Esophagus squamous epithelium (tissue), 5 donors: ENCODE data around the gene TET1. TPM values are rescaled to one million over a fixed set of nuclear protein-coding genes. Genes with fewer than 3 reads are reported as not detected.
A peak's percentile ranks its signal among the peaks of the same experiment; 100 is the strongest.
"Not testable (repeated sequence)": the region's sequence is repeated elsewhere in the genome, so short reads cannot be mapped to it uniquely, and the experiment has no call there.

Experiments
- DNase-seq: peaks from one replicate; lab custom pipeline; 2025; lab: John Stamatoyannopoulos, UW
- H3K27ac ChIP-seq, 4 donors: fragments of 200-600 bp; sonication (generic); one replicate each; pipeline ENCODE4 v1.5.1; 2016 to 2019; ENCODE audit warnings: mild to moderate bottlenecking in 1 of 4
- H3K27me3 ChIP-seq, 4 donors: fragments of 200-600 bp; sonication (generic); 1 replicate in 3 of 4; 2 replicates in 1 of 4; pipeline versions ENCODE4 v1.5.1 to v1.6.0; 2017 to 2021; ENCODE audit warnings: antibody characterized with exemption in 1 of 4
- H3K36me3 ChIP-seq, 3 donors: fragments of 200-600 bp; sonication (generic); one replicate each; pipeline ENCODE4 v1.5.1; 2016 to 2019
- H3K4me1 ChIP-seq, 3 donors: fragments of 200-600 bp; sonication (generic); one replicate each; pipeline ENCODE4 v1.5.1; 2017 to 2019
- H3K4me3 ChIP-seq, 4 donors: fragments of 200-600 bp; sonication (generic); 1 replicate in 3 of 4; 2 replicates in 1 of 4; pipeline ENCODE4 v1.5.1; 2016 to 2019; ENCODE audit warnings: mild to moderate bottlenecking in 2 of 4, moderate library complexity in 1 of 4
- H3K9me3 ChIP-seq, 3 donors: fragments of 200-600 bp; sonication (generic); one replicate each; pipeline ENCODE4 v1.5.1; 2016 to 2019
- POLR2A ChIP-seq, 4 donors: fragments of 450-650 bp; IDR thresholded peaks; one replicate each; pipeline ENCODE4 v1.6.1; 2017; ENCODE audit warnings: antibody characterized with exemption in 4 of 4, mild to moderate bottlenecking in 4 of 4, moderate library complexity in 3 of 4
- WGBS, 2 donors: methylation state at CpG; one replicate each; pipeline ENCODE4 v1.1.5; 2018; 5-methylcytosine and 5-hydroxymethylcytosine counted together
- intact Hi-C: fragments of 100-400 bp; cut with DNase I; formaldehyde crosslinking; loops from one replicate; pipeline ENCODE4 v1.15.0; 2022
- total RNA-seq, 4 donors: library from RNA; depleted of rRNA; stranded (reverse); fragments of >200 nt; gene quantifications; one replicate each; pipeline ENCODE4 v1.1.0, GENCODE V29; 2016
- TF ChIP-seq, protein P1 (sequence below), 6 experiments: fragments of 450-650 bp in 4 of 6; fragments of 200-600 bp in 2 of 6; sonication (generic) in 2 of 6; IDR thresholded peaks; one replicate each; pipeline ENCODE4 v1.5.1; 2016 to 2019; ENCODE audit warnings: antibody characterized with exemption in 6 of 6, mild to moderate bottlenecking in 4 of 6, moderate library complexity in 4 of 6
- donor health status: DM: yes; HTN: yes; CAD: no.

TET1 gene
- 1 to 10 TPM in 2 of 4 donors, under 1 TPM in 2; 0.15 to 2.9 (median 0.80) TPM for total RNA-seq

DNA sequence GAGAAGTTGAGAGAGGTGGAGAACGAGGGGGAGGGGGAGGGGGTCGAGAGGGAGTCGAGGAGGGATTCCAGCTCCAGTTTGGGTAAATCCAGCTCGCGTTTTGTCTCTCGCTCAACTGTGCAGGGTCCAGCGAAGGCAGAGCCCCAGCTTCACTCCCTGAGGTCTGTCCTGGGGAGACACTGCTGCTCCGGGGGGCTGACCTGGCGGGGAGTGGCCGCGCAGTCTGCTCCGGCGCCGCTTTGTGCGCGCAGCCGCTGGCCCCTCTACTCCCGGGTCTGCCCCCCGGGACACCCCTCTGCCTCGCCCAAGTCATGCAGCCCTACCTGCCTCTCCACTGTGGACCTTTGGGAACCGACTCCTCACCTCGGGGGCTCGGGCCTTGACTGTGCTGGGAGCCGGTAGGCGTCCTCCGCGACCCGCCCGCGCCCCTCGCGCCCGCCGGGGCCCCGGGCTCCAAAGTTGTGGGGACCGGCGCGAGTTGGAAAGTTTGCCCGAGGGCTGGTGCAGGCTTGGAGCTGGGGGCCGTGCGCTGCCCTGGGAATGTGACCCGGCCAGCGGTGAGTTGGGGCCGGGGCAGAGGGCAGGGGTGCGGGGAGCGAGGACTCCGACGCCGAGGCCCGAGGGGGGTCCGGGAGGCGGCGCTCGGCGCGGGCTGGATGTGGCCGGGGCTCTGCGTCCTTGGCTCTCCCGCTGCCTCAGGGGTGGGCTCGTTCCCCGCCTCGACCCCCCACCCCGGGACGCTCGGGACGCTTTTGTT lies at the start of gene TET1:
TSS of gene TET1 (plus strand) at position 152 of the 757 bp plus-strand sequence. CDS start 12,002 bp downstream, outside the sequence.
- no peak for DNase-seq
- 3 to 7% methylated on average over 6 to 17 of the region's 66 CpGs for WGBS, 2 donors
- peaks cover 0 to 40% (median 7%) of the 10 kb centered on the region in 3 donors for H3K4me1 ChIP-seq
- H3K36me3 ChIP-seq: no peaks in the 10 kb centered on the region
- TF ChIP-seq, protein P1, sequence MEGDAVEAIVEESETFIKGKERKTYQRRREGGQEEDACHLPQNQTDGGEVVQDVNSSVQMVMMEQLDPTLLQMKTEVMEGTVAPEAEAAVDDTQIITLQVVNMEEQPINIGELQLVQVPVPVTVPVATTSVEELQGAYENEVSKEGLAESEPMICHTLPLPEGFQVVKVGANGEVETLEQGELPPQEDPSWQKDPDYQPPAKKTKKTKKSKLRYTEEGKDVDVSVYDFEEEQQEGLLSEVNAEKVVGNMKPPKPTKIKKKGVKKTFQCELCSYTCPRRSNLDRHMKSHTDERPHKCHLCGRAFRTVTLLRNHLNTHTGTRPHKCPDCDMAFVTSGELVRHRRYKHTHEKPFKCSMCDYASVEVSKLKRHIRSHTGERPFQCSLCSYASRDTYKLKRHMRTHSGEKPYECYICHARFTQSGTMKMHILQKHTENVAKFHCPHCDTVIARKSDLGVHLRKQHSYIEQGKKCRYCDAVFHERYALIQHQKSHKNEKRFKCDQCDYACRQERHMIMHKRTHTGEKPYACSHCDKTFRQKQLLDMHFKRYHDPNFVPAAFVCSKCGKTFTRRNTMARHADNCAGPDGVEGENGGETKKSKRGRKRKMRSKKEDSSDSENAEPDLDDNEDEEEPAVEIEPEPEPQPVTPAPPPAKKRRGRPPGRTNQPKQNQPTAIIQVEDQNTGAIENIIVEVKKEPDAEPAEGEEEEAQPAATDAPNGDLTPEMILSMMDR (IDR thresholded peaks at IDR 0.05): no peak
- TF ChIP-seq POLR2A (IDR thresholded peaks at IDR 0.05): peak in 2 of 4 donors; percentile 18 to 24
- no peaks in the 10 kb centered on the region for H3K9me3 ChIP-seq
- peak within 1 kb of the TSS; percentile 29 to 59 (median 43) for H3K27ac ChIP-seq
- H3K27me3 ChIP-seq: peaks cover 0 to 22% (median 0%) of the 10 kb centered on the region in 4 donors
- intact Hi-C loops: no loop called here
- H3K4me3 ChIP-seq: peak within 1 kb of the TSS; percentile 64 to 78 (median 71)

DNA sequence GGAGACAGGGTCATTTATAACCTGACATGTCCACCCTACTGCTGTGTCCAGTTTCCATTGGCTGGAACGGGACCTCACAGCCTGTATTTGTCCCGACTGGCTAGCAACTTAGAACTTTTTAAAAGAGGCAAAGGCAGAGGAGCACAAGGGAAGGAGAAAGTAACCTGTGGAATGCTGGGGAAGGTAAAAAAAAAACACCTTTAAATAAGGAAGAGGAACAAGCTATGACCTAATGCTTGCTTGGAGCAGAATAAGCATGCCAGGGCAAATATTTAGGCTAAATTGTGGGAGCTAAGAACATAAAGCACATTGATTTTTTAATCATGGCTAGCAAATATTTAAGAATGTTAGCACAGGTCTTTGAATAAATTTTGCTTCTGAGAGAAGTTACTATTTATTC lies 43.9 kb upstream of the TET1 start:
- H3K27ac ChIP-seq, H3K27me3 ChIP-seq, DNase-seq, H3K9me3 ChIP-seq, H3K4me3 ChIP-seq, intact Hi-C loops, H3K4me1 ChIP-seq: not testable (repeated sequence)
- peaks cover 0 to 77% (median 0%) of the 10 kb centered on the region in 3 donors for H3K36me3 ChIP-seq
- 35 to 78% methylated on average over 2 of the region's 2 CpGs for WGBS, 2 donors

DNA sequence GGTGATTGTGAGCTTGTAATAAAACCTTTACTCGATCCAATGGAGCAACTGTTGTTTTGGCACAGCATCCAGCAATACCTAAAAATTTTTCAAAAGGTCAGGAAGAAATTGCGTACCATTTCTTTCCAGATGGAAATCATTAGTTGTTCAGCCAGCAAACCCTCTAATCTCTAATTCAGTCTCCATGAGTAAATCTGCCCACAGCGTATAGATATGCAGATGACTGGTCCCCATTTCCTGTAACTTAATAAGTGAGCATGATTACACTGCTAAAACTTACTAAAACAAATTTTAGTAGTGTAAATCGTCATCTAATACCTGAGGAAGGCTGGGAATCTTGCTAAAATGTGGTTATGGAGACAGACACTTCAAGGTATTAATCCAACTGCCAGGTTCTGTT lies 43.4 kb upstream of the TET1 start:
- WGBS, 2 donors: 56 to 65% methylated on average over 4 of the region's 4 CpGs
- H3K9me3 ChIP-seq: no peaks in the 10 kb centered on the region
- intact Hi-C loops: no loop called here
- no peak overlapping the region for H3K4me3 ChIP-seq
- H3K4me1 ChIP-seq: peaks cover 0 to 5% (median 0%) of the 10 kb centered on the region in 3 donors
- TF ChIP-seq POLR2A (IDR thresholded peaks at IDR 0.05): no peak
- TF ChIP-seq, protein P1 (IDR thresholded peaks at IDR 0.05): no peak
- H3K36me3 ChIP-seq: peaks cover 0 to 74% (median 0%) of the 10 kb centered on the region in 3 donors
- no peak for DNase-seq
- H3K27ac ChIP-seq: peak overlapping the region in 1 of 4 donors; percentile 8
- H3K27me3 ChIP-seq: no peaks in the 10 kb centered on the region

DNA sequence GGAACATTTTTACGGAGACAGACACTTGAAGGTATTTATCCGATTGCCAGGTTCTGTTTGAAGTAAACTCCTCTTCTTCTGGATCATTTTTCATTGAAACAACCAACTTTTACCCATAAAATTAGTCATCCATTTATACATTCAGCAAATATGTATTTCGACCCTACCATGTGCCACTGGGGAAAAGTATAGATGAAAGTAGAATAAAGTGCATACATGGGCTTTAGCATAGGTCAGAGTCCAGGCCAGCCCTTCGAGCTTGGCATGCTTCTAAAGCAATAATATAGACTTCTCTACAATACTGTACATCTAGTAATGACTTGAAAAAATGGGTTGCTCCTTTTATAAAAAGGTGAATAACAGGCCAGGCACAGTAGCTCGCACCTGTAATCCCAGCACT lies 42.9 kb upstream of the TET1 start:
- H3K4me1 ChIP-seq: peaks cover 0 to 5% (median 0%) of the 10 kb centered on the region in 3 donors
- no peak overlapping the region for H3K27ac ChIP-seq
- 73 to 89% methylated on average over 5 of the region's 5 CpGs for WGBS, 2 donors
- H3K9me3 ChIP-seq: no peaks in the 10 kb centered on the region
- H3K27me3 ChIP-seq: no peaks in the 10 kb centered on the region
- peaks cover 0 to 75% (median 0%) of the 10 kb centered on the region in 3 donors for H3K36me3 ChIP-seq
- intact Hi-C loops: no loop called here
- H3K4me3 ChIP-seq: no peak overlapping the region
- TF ChIP-seq, protein P1 (IDR thresholded peaks at IDR 0.05): no peak
- no peak for TF ChIP-seq POLR2A (IDR thresholded peaks at IDR 0.05)
- DNase-seq: no peak

DNA sequence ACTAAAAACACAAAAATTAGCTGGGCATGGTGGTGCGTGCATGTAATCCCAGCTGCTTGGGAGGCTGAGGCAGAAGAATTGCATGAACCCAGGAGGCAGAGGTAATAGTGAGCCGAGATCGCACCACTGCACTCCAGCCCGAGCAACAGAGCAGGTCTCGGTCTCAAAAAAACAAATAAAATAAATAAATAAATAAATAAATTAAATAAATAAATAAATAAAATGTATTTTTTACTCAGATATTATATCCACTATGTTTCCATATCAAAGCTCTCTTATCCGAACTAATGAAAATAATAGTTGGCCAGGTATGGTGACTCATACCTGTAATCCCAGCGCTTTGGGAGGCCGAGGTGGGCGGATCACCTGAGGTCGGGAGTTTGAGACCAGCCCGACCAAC lies 41.5 kb upstream of the TET1 start:
- intact Hi-C loops, H3K4me1 ChIP-seq, H3K4me3 ChIP-seq, H3K27ac ChIP-seq, H3K27me3 ChIP-seq, H3K9me3 ChIP-seq, DNase-seq: not testable (repeated sequence)
- H3K36me3 ChIP-seq: peaks cover 0 to 77% (median 0%) of the 10 kb centered on the region in 3 donors
- 78 to 90% methylated on average over 11 of the region's 11 CpGs for WGBS, 2 donors

DNA sequence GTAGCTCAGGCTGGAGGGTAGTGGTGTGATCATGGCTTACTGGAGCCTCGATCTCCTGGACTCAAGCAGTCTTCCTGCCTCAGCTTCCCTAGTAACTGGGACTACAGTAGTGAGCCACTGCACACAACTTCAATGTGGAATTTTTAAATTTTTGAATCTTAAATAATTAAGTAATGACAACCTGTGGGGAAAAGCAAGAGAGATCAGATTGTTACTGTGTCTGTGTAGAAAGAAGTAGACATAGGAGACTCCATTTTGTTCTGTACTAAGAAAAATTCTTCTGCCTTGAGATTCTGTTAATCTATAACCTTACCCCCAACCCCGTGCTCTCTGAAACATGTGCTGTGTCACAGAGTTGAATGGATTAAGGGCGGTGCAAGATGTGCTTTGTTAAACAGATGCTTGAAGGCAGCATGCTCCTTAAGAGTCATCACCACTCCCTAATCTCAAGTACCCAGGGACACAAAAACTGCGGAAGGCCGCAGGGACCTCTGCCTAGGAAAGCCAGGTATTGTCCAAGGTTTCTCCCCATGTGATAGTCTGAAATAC lies 34.6 kb upstream of the TET1 start:
- H3K4me3 ChIP-seq, H3K9me3 ChIP-seq, DNase-seq, intact Hi-C loops, H3K27ac ChIP-seq, H3K27me3 ChIP-seq: not testable (repeated sequence)
- Histone ChIP-seq H3K36me3 (peaks cover 0 to 30% (median 0%) of the 10 kb centered on the region in 3 donors), H3K4me1 (peaks cover 2 to 22% (median 6%) of the 10 kb centered on the region in 3 donors)
- 52 to 65% methylated on average over 3 of the region's 5 CpGs for WGBS, 2 donors
